A549 (cell line): ENCODE measurements around the gene CATSPERZ. TPM values are rescaled to one million over a fixed set of nuclear protein-coding genes. Genes with fewer than 3 reads are reported as not detected.

Source experiments
- ATAC-seq, 2 experiments: fragments of 200-7000 bp in 1 of 2; fragments of >200 bp in 1 of 2; cut with Nextera tagmentation in 1 of 2; cut with Tn5 transposase in 1 of 2; 3 replicates each; pipeline versions ENCODE4 v1.8.0 to v1.9.1; 2018 to 2020; ENCODE audit warnings: mild to moderate bottlenecking in 1 of 2, moderate library complexity in 1 of 2
- CTCF ChIA-PET: fragments of 300-600 bp; sonication (Branson Sonifier 250); formaldehyde crosslinking; extraction: SDS; loops from one replicate; lab custom pipeline; 2021; ENCODE audit warnings: antibody characterized with exemption, inconsistent platforms; lab: Yijun Ruan, JAX
- POLR2A ChIA-PET: fragments of 350-600 bp; formaldehyde crosslinking; extraction: SDS; loops from one replicate; lab custom pipeline; 2021; ENCODE audit warnings: antibody characterized with exemption, inconsistent platforms; lab: Yijun Ruan, JAX
- DNase-seq, 2 experiments: peaks; one replicate each; pipeline versions ENCODE4 v3.0.0 to v3.0.0-alpha.2; 2011 to 2016; ENCODE audit warnings: low read depth in 1 of 2, low spot score in 1 of 2
- FAIRE-seq: peaks from 2 replicates; lab custom pipeline; 2011; peaks lifted over from hg19 to GRCh38; lab: Jason Lieb, UNC
- H3K27ac ChIP-seq, 2 experiments: fragments of >200 bp; sonication (Bioruptor Twin); formaldehyde crosslinking; 3 replicates each; pipeline ENCODE4 v1.5.1; 2016 to 2017
- H3K4me1 ChIP-seq: fragments of >200 bp; sonication (Bioruptor Twin); formaldehyde crosslinking; 3 replicates; pipeline ENCODE4 v1.6.1; 2016
- H3K4me2 ChIP-seq: fragments of >200 bp; sonication (Bioruptor Twin); formaldehyde crosslinking; 3 replicates; pipeline ENCODE4 v1.6.1; 2016
- H3K4me3 ChIP-seq: fragments of >200 bp; sonication (Bioruptor Twin); formaldehyde crosslinking; 3 replicates; pipeline ENCODE4 v1.5.1; 2016
- H3K9me3 ChIP-seq: fragments of >200 bp; sonication (Bioruptor Twin); formaldehyde crosslinking; 3 replicates; pipeline ENCODE4 v1.6.1; 2016
- BHLHE40 ChIP-seq: IDR thresholded peaks from 2 replicates; pipeline ENCODE4 v1.6.1; 2012; ENCODE audit warnings: low read depth, low read length, inconsistent platforms
- ESRRA ChIP-seq: fragments of 150-350 bp; IDR thresholded peaks from 2 replicates; pipeline ENCODE4 v1.6.1; 2014; ENCODE audit warnings: mild to moderate bottlenecking, low read length, borderline replicate concordance
- FOXS1 ChIP-seq: fragments of 250-450 bp; sonication (Bioruptor Pico); IDR thresholded peaks from 2 replicates; pipeline ENCODE4 v1.5.0; 2020; ENCODE audit warnings: mild to moderate bottlenecking, moderate library complexity
- GATA3 ChIP-seq: IDR thresholded peaks from 2 replicates; pipeline ENCODE4 v1.6.1; 2012; ENCODE audit warnings: borderline replicate concordance
- HEYL ChIP-seq: fragments of 250-450 bp; sonication (Bioruptor Pico); IDR thresholded peaks from 2 replicates; pipeline ENCODE4 v1.8.0; 2021; ENCODE audit warnings: mild to moderate bottlenecking, moderate library complexity
- HOXB13 ChIP-seq: fragments of 250-450 bp; sonication (Bioruptor Pico); IDR thresholded peaks from 2 replicates; pipeline ENCODE4 v1.5.0; 2020; ENCODE audit warnings: low read depth, mild to moderate bottlenecking, moderate library complexity
- HOXB5 ChIP-seq: fragments of 250-450 bp; sonication (Bioruptor Pico); IDR thresholded peaks from 2 replicates; pipeline ENCODE4 v1.5.0; 2020; ENCODE audit warnings: mild to moderate bottlenecking, moderate library complexity
- JUN ChIP-seq, 2 experiments: fragments of >200 bp; sonication (Bioruptor Twin); formaldehyde crosslinking; IDR thresholded peaks; 2 replicates in 1 of 2; 3 replicates in 1 of 2; pipeline ENCODE4 v1.6.1; 2016 to 2017
- MAFK ChIP-seq: fragments of 450-650 bp; IDR thresholded peaks from 2 replicates; pipeline ENCODE4 v1.6.1; 2014; ENCODE audit not compliant: partially characterized antibody
- MAZ ChIP-seq: fragments of 150-350 bp; IDR thresholded peaks from 2 replicates; pipeline ENCODE4 v1.6.1; 2014; ENCODE audit warnings: antibody characterized with exemption, low read depth, low read length, borderline replicate concordance
- NPAS2 ChIP-seq: fragments of 250-450 bp; sonication (Bioruptor Pico); IDR thresholded peaks from 2 replicates; pipeline ENCODE4 v1.8.0; 2022; ENCODE audit warnings: mild to moderate bottlenecking, moderate library complexity, borderline replicate concordance
- PHF8 ChIP-seq: fragments of 200-600 bp; sonication (generic); IDR thresholded peaks from 2 replicates; pipeline ENCODE4 v1.6.1; 2016; ENCODE audit warnings: low read depth, mild to moderate bottlenecking, antibody characterized with exemption, moderate library complexity, borderline replicate concordance
- POLR2A ChIP-seq: IDR thresholded peaks from 2 replicates; pipeline ENCODE4 v1.6.1; 2012; ENCODE audit warnings: mild to moderate bottlenecking, low read length
- RARB ChIP-seq: fragments of 250-450 bp; sonication (Bioruptor Pico); IDR thresholded peaks from 2 replicates; pipeline ENCODE4 v1.8.0; 2021; ENCODE audit warnings: mild to moderate bottlenecking, moderate library complexity
- RCOR1 ChIP-seq: fragments of 150-350 bp; IDR thresholded peaks from 2 replicates; pipeline ENCODE4 v1.6.1; 2014; ENCODE audit warnings: antibody characterized with exemption, low read length, low read depth
- RFX5 ChIP-seq: fragments of 450-650 bp; IDR thresholded peaks from 2 replicates; pipeline ENCODE4 v1.7.1; 2014; ENCODE audit warnings: antibody characterized with exemption, mild to moderate bottlenecking, moderate library complexity
- SMC3 ChIP-seq: fragments of >200 bp; sonication (Bioruptor Twin); formaldehyde crosslinking; IDR thresholded peaks from 3 replicates; pipeline ENCODE4 v1.6.1; 2018; ENCODE audit warnings: inconsistent platforms
- USF2 ChIP-seq: fragments of 450-650 bp; IDR thresholded peaks from 2 replicates; pipeline ENCODE4 v1.6.1; 2014; ENCODE audit warnings: antibody characterized with exemption
- ZC3H11A ChIP-seq: fragments of 450-650 bp; IDR thresholded peaks from 2 replicates; pipeline ENCODE4 v1.6.1; 2014; ENCODE audit warnings: antibody characterized with exemption, mild to moderate bottlenecking
- WGBS: methylation state at CpG from one replicate; pipeline ENCODE4 v1.1.6; 2017; ENCODE audit errors: missing lambda C conversion rate; 5-methylcytosine and 5-hydroxymethylcytosine counted together
- polyA plus RNA-seq, 4 experiments: library from polyadenylated mRNA; depleted of rRNA in 3 of 4; stranded (reverse); fragments of >200 nt; fragmentation: RNase III in 1 of 4; extraction: RNeasy Plus Mini Kit Qiagen cat#74134 plus additional on column Dnase treatment in 1 of 4; gene quantifications; 2 replicates in 3 of 4; 3 replicates in 1 of 4; pipeline ENCODE4 v1.2.3, GENCODE V29; 2011 to 2017
- TF ChIP-seq, protein P1 (sequence below): fragments of >200 bp; sonication (Bioruptor Twin); formaldehyde crosslinking; IDR thresholded peaks from 2 replicates; pipeline ENCODE4 v1.6.1; 2016
- TF ChIP-seq, protein P2 (sequence below): fragments of >200 bp; sonication (Bioruptor Twin); formaldehyde crosslinking; IDR thresholded peaks from 3 replicates; pipeline ENCODE4 v1.5.1; 2016
- TF ChIP-seq, protein P3 (sequence below): fragments of 250-450 bp; sonication (Bioruptor Pico); IDR thresholded peaks from 2 replicates; pipeline ENCODE4 v1.5.0; 2020; ENCODE audit warnings: low read depth, mild to moderate bottlenecking, moderate library complexity
- TF ChIP-seq, protein P4 (sequence below): fragments of 200-600 bp; sonication (generic); IDR thresholded peaks from 2 replicates; pipeline ENCODE4 v1.6.1; 2016; ENCODE audit warnings: antibody characterized with exemption, mild to moderate bottlenecking, moderate library complexity

The CATSPERZ gene
- polyA plus RNA-seq, 2 of the 4 experiments (the other 2 are of a cell fraction): 1.9 to 3.4 TPM

GRCh38 chr11:64284048-64284961 is 15.9 kb upstream of the CATSPERZ start, which contains the start of gene BAD (continued):
- no peak for TF ChIP-seq MAZ
- TF ChIP-seq RARB (CRISPR knock-in tag): no peak
- no peak for TF ChIP-seq ZC3H11A
- TF ChIP-seq BHLHE40: no peak
- TF ChIP-seq, protein P1, sequence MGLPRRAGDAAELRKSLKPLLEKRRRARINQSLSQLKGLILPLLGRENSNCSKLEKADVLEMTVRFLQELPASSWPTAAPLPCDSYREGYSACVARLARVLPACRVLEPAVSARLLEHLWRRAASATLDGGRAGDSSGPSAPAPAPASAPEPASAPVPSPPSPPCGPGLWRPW: no peak
- no peak for TF ChIP-seq MAFK
- TF ChIP-seq HEYL (CRISPR knock-in tag): no peak
- TF ChIP-seq, protein P2, sequence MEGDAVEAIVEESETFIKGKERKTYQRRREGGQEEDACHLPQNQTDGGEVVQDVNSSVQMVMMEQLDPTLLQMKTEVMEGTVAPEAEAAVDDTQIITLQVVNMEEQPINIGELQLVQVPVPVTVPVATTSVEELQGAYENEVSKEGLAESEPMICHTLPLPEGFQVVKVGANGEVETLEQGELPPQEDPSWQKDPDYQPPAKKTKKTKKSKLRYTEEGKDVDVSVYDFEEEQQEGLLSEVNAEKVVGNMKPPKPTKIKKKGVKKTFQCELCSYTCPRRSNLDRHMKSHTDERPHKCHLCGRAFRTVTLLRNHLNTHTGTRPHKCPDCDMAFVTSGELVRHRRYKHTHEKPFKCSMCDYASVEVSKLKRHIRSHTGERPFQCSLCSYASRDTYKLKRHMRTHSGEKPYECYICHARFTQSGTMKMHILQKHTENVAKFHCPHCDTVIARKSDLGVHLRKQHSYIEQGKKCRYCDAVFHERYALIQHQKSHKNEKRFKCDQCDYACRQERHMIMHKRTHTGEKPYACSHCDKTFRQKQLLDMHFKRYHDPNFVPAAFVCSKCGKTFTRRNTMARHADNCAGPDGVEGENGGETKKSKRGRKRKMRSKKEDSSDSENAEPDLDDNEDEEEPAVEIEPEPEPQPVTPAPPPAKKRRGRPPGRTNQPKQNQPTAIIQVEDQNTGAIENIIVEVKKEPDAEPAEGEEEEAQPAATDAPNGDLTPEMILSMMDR: no peak
- TF ChIP-seq, protein P3, sequence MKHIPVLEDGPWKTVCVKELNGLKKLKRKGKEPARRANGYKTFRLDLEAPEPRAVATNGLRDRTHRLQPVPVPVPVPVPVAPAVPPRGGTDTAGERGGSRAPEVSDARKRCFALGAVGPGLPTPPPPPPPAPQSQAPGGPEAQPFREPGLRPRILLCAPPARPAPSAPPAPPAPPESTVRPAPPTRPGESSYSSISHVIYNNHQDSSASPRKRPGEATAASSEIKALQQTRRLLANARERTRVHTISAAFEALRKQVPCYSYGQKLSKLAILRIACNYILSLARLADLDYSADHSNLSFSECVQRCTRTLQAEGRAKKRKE (CRISPR knock-in tag): no peak
- no peak for TF ChIP-seq USF2
- TF ChIP-seq RCOR1: no peak
- TF ChIP-seq NPAS2 (CRISPR knock-in tag): no peak
- no peak for TF ChIP-seq FOXS1 (CRISPR knock-in tag)
- TF ChIP-seq HOXB13: no peak
- no peak for TF ChIP-seq SMC3

DNA sequence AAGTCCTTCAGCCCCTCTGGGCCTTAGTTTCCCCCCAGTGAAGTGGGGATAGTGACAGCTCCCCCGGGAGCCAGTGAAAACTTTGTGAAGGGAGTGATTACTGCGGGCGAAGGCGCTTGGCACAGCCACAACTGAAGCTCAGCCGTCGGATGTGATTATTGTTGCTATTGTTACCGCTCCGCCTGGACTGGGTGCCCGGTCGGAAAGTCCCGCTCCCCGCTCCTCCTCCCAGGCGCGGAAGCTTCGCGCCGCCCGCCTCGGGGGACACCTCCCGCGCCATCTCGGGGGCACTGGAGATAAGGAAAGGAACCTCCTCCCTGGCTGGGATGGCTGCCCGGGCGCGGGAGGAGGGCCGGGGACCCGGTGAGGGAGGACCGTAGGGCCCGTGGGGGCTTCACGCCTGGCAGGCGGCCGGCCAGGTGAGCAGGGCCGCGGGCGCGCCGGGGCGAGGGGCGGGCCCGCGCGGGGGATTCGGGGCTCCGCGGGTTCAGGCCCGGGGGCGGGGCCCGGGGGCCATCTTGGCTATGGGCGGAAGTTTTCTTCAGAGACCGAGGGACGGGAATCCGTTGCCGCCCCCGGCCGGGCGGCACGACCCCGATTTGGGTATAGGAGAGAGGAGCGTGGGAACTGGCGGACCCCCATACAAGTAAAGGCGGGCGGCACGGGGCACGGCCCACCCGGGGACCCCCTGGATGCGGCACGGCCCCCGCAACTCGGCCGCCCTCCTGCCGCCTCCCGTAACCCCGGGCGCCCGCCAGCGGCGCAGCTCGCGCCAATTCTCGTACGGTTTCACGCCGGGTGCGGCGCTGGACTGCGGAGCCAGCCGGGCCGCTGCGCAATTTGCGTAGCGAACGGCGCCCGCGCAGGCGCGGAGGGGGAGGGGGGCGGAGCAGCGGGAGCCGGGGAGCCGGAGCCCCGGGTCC is 14.9 kb upstream of the CATSPERZ start, which contains the start of gene GPR137:
Gene GPR137 (plus strand): TSS at position 887 of the 923 bp plus-strand sequence. CDS start 677 bp downstream, outside the sequence.
- ChIA-PET POLR2A (interaction anchor here (0.6 to 5.8 kb wide), 9 partner anchors 9 to 100 kb away, joined by 3 to 49 read pairs (median 6); partner anchors contain the start of genes ESRRA, FKBP2, PRDX5 and STIP1), CTCF (interaction anchor here (1.3 to 20.5 kb wide), 6 partner anchors 14 to 42 kb away, joined by 3 to 448 read pairs (median 5); partner anchors contain the start of genes CATSPERZ, ESRRA, PLCB3 and PPP1R14B)
- H3K4me2 ChIP-seq: peak within 1 kb of the TSS; percentile 86
- DNase-seq: peak; percentile 75 to 79
- H3K9me3 ChIP-seq: no peaks in the 10 kb centered on the region
- peak; percentile 65 to 68 for ATAC-seq
- H3K4me3 ChIP-seq: peak within 1 kb of the TSS; percentile 63
- no peak for FAIRE-seq
- peaks cover 17% of the 10 kb centered on the region; the same call in 1 of the 3 replicates for H3K4me1 ChIP-seq
- 13% methylated on average over 8 of the region's 102 CpGs for WGBS
- H3K27ac ChIP-seq: peak within 1 kb of the TSS; percentile 93 to 98
- TF ChIP-seq HOXB5 (CRISPR knock-in tag): 0 out of 2 replicates have a peak, but pooled peaks have one; percentile 20
- peak; percentile 59 for TF ChIP-seq PHF8
- TF ChIP-seq POLR2A: peak; percentile 38
- TF ChIP-seq, protein P2: no peak
- TF ChIP-seq ESRRA: peak; percentile 65; the same call in 1 of the 2 replicates
- TF ChIP-seq JUN (IDR thresholded peaks at IDR 0.05): peak in 1 of 2 experiments; percentile 64; a peak in 3 of 5 replicates
- TF ChIP-seq, protein P4, sequence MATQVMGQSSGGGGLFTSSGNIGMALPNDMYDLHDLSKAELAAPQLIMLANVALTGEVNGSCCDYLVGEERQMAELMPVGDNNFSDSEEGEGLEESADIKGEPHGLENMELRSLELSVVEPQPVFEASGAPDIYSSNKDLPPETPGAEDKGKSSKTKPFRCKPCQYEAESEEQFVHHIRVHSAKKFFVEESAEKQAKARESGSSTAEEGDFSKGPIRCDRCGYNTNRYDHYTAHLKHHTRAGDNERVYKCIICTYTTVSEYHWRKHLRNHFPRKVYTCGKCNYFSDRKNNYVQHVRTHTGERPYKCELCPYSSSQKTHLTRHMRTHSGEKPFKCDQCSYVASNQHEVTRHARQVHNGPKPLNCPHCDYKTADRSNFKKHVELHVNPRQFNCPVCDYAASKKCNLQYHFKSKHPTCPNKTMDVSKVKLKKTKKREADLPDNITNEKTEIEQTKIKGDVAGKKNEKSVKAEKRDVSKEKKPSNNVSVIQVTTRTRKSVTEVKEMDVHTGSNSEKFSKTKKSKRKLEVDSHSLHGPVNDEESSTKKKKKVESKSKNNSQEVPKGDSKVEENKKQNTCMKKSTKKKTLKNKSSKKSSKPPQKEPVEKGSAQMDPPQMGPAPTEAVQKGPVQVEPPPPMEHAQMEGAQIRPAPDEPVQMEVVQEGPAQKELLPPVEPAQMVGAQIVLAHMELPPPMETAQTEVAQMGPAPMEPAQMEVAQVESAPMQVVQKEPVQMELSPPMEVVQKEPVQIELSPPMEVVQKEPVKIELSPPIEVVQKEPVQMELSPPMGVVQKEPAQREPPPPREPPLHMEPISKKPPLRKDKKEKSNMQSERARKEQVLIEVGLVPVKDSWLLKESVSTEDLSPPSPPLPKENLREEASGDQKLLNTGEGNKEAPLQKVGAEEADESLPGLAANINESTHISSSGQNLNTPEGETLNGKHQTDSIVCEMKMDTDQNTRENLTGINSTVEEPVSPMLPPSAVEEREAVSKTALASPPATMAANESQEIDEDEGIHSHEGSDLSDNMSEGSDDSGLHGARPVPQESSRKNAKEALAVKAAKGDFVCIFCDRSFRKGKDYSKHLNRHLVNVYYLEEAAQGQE: 0 out of 2 replicates have a peak, but pooled peaks have one; percentile 21
- no peak for TF ChIP-seq RFX5
- no peak for TF ChIP-seq USF2
- TF ChIP-seq GATA3: 0 out of 2 replicates have a peak, but pooled peaks have one; percentile 10
